22Rv1 (cell line): ENCODE measurements around the gene ANXA4.

Source experiments
- CTCF ChIP-seq: fragments of 450-650 bp; IDR thresholded peaks from 2 replicates; pipeline ENCODE4 v1.5.1; 2017; ENCODE audit warnings: mild to moderate bottlenecking
- ZFX ChIP-seq: fragments of 450-650 bp; IDR thresholded peaks from 2 replicates; pipeline ENCODE4 v1.6.1; 2017; ENCODE audit warnings: antibody characterized with exemption, borderline replicate concordance

- TF ChIP-seq CTCF (no peak), ZFX (no peak)
Observed at GRCh38 chr2:69771461-69771860, 29.5 kb downstream of the ANXA4 start.
